Glutamatergic neuron (in vitro differentiated cells): ENCODE measurements around the gene PLXDC2. TPM values are rescaled to one million over a fixed set of nuclear protein-coding genes. Genes with fewer than 3 reads are reported as not detected.

Experiments
- DNase-seq: peaks from one replicate; pipeline ENCODE4 v3.0.0; 2022
- H3K27ac Mint-ChIP-seq: one replicate; pipeline ENCODE4 v1.8.0; 2020; ENCODE audit warnings: mild to moderate bottlenecking, mixed read lengths, inconsistent platforms; ENCODE audit not compliant: unreplicated experiment
- H3K27me3 Mint-ChIP-seq: one replicate; pipeline ENCODE4 v1.8.0; 2020; ENCODE audit warnings: mild to moderate bottlenecking, moderate library complexity, mixed read lengths, inconsistent platforms; ENCODE audit not compliant: unreplicated experiment
- H3K36me3 Mint-ChIP-seq: one replicate; pipeline ENCODE4 v1.8.0; 2020; ENCODE audit warnings: mild to moderate bottlenecking, mixed read lengths, inconsistent platforms; ENCODE audit not compliant: unreplicated experiment
- H3K4me1 Mint-ChIP-seq: one replicate; pipeline ENCODE4 v1.8.0; 2020; ENCODE audit warnings: mild to moderate bottlenecking, low read depth, mixed read lengths, inconsistent platforms; ENCODE audit not compliant: unreplicated experiment
- H3K4me3 Mint-ChIP-seq: one replicate; pipeline ENCODE4 v1.8.0; 2020; ENCODE audit warnings: mild to moderate bottlenecking, mixed read lengths, inconsistent platforms; ENCODE audit not compliant: unreplicated experiment
- H3K9me3 Mint-ChIP-seq: one replicate; pipeline ENCODE4 v1.8.0; 2020; ENCODE audit warnings: mild to moderate bottlenecking, moderate library complexity, mixed read lengths, inconsistent platforms; ENCODE audit not compliant: unreplicated experiment
- CTCF ChIP-seq: fragments of 200-600 bp; sonication (generic); IDR thresholded peaks from one replicate; pipeline ENCODE4 v1.5.0; 2021; ENCODE audit not compliant: partially characterized antibody, unreplicated experiment
- total RNA-seq: library from RNA; stranded (reverse); fragmentation: NEBNext Ultra II Directional; extraction: Animal tissue kit (Norgen Biotek cat#: 25700); gene quantifications from one replicate; pipeline ENCODE4 v1.2.1, GENCODE V29; 2021; ENCODE audit not compliant: unreplicated experiment

The PLXDC2 gene
- total RNA-seq, 1 donor from 2014 or later: 3.9 TPM

- H3K27ac Mint-ChIP-seq: no peak overlapping the region
- no peak for TF ChIP-seq CTCF
- H3K4me3 Mint-ChIP-seq: no peak overlapping the region
- DNase-seq: no peak
- H3K27me3 Mint-ChIP-seq: no peaks in the 10 kb centered on the region
- peaks cover 5% of the 10 kb centered on the region for H3K9me3 Mint-ChIP-seq
- H3K4me1 Mint-ChIP-seq: peaks cover 19% of the 10 kb centered on the region
- no peaks in the 10 kb centered on the region for H3K36me3 Mint-ChIP-seq
Measured at GRCh38 chr10:19947656-19948055, 131.4 kb downstream of the PLXDC2 start.

- no peaks in the 10 kb centered on the region for H3K36me3 Mint-ChIP-seq
- H3K4me1 Mint-ChIP-seq: peaks cover 37% of the 10 kb centered on the region
- peak overlapping the region; percentile 61 for H3K4me3 Mint-ChIP-seq
- H3K9me3 Mint-ChIP-seq: peaks cover 5% of the 10 kb centered on the region
- H3K27me3 Mint-ChIP-seq: no peaks in the 10 kb centered on the region
- no peak for DNase-seq
- H3K27ac Mint-ChIP-seq: peak overlapping the region; percentile 92
- TF ChIP-seq CTCF: no peak
Measured at GRCh38 chr10:19952224-19953010, 136.2 kb downstream of the PLXDC2 start.

GRCh38 chr10:19954601-19955000 is 138.4 kb downstream of the PLXDC2 start:
- no peak overlapping the region for H3K27ac Mint-ChIP-seq
- peaks cover 41% of the 10 kb centered on the region for H3K4me1 Mint-ChIP-seq
- H3K4me3 Mint-ChIP-seq: no peak overlapping the region

GRCh38 chr10:19956516-19957032 is 140.3 kb downstream of the PLXDC2 start:
- H3K27me3 Mint-ChIP-seq: no peaks in the 10 kb centered on the region
- no peak overlapping the region for H3K27ac Mint-ChIP-seq
- H3K36me3 Mint-ChIP-seq: no peaks in the 10 kb centered on the region
- H3K4me3 Mint-ChIP-seq: no peak overlapping the region
- DNase-seq: no peak
- no peak for TF ChIP-seq CTCF
- H3K4me1 Mint-ChIP-seq: peaks cover 45% of the 10 kb centered on the region
- H3K9me3 Mint-ChIP-seq: peaks cover 1% of the 10 kb centered on the region

More at GRCh38 chr10:19954601-19955000, 138.4 kb downstream of the PLXDC2 start:
- TF ChIP-seq CTCF: no peak
- Mint-ChIP-seq H3K9me3 (peaks cover 3% of the 10 kb centered on the region), H3K27me3 (no peaks in the 10 kb centered on the region), H3K36me3 (no peaks in the 10 kb centered on the region)
- DNase-seq: no peak

- H3K36me3 Mint-ChIP-seq: no peaks in the 10 kb centered on the region
- no peaks in the 10 kb centered on the region for H3K27me3 Mint-ChIP-seq
Measured at GRCh38 chr10:19958787-19959186, 142.6 kb downstream of the PLXDC2 start.

More at GRCh38 chr10:19958787-19959186, 142.6 kb downstream of the PLXDC2 start:
- no peak overlapping the region for H3K27ac Mint-ChIP-seq
- no peaks in the 10 kb centered on the region for H3K9me3 Mint-ChIP-seq
- no peak overlapping the region for H3K4me3 Mint-ChIP-seq
- H3K4me1 Mint-ChIP-seq: peaks cover 31% of the 10 kb centered on the region
- TF ChIP-seq CTCF: no peak
- no peak for DNase-seq
